NCI-H82 treated with DMSO at 0.1 percent for 48 hours (cell line): ENCODE data around the gene TMEM175.

Source experiments
- DNase-seq: peaks from one replicate; lab custom pipeline; 2025; ENCODE audit not compliant: unreplicated experiment; lab: John Stamatoyannopoulos, UW

TMEM175 gene

DNA sequence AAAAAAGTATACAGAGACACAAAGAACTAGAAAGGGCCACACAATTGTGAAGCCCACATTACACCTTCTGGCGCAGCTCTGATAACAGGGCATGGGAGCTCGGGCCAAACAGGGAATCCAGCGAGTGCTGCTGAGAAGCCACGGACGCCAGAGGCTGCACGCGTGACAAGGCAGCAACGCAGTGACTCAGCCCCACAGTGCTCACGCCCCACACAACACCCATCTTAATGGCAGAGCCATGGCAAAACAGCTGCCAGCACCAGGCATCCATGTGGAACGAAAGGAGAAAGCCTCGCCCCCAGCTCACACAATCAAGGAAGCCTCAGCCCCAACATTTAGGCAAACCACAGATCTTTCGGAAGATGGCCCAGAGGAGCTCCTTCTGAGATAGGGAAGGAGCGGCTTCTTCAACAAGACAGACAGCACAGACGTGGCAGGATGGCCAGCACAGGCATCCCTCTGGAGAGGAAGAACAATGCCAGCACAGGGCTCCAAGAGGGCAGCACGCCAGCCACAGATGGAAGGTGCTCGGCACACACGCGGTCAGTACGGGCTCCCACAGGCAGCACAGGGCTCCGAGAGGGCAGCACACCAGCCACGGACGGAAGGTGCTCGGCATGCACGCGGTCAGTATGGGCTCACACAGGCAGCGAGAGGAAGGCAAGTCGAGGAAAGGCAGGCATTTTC, 33.2 kb upstream of the TMEM175 start:
- no peak for DNase-seq

DNA sequence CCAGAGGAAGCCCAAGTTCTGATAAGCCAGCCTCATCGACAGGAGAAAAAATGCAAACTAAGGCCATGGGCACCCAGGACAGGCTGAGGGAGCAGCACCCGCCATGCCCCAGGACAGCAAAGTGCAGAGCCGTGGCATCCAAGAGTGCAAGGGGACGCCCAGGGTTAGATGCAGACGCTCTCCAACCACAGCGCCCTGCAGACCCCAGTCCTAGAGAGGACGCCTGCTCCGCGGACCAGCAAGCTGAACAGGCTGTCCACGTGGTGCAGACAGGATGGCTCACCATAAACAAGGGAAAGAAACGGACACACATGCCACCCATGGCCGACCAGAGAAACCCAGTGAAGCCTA, 32.7 kb upstream of the TMEM175 start:
- no peak for DNase-seq

DNA sequence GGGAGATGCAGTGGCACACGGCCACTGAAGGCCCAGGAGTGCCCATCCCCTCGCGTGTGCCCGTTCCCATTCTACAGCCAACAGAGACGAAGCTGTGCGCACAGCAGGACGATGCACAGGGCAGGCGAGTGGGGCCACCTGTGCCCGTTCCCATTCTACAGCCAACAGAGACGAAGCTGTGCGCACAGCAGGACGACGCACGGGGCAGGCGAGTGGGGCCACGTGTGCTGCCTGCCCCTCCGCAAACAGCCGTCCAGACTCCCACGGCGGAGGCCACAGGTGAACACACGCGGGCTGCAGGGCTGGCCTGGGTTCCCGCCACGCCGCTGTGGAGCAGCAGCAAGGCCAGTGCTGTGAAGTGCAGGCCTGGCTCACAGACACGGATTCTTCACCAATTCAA, 32.2 kb upstream of the TMEM175 start:
- DNase-seq: no peak

DNA sequence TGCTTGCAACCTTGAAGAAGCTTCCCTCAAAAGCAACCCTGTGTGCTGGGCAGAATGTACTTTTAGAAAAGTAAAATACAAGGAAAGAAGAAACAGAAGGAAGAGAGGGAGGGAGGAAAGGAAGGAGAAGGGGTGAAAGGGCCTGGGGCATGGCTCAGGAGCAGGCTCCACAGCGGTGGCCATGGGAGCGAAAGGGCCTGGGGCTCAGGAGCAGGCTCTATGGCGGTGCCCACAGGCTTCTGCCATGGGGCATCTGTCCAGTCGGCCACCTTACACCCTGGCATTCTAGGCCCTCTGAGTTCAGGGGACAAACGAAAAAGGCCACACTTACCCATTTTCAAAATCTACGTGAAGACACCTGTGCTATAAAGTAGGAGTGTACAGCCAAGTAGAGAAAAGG, 31.5 kb upstream of the TMEM175 start:
- no peak for DNase-seq

DNA sequence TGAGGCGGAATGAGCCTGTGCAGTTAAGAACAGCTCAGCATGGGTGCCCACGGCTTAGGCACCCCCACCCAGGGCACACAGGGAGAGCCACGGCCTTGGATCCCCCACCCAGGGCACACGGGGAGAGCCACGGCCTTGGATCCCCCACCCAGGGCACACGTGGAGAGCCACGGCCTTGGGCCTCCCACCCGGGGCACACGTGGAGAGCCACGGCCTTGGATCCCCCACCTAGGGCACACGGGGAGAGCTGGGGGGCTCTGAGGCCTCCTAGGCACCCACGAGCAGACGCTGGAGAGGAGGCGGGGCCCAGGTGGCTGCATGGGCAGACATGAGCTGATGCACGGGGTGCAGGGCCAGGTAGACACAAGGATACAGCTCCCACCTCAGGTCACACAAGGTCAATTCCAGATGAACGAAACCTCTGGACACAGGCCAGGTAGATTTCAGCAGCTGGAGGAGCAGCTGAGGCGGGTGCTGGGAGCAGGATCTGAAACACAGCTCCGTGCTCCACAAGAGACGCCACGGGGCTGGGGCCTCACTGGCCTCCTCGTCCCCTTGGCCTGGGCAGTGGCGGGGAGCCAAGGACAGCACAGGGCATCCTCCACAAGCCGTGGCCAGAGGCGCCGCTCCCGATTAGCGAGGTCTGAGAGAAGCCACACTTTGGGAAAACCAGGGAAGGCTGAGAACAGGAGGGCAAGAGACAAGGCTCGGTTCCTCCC, 30.9 kb upstream of the TMEM175 start:
- no peak for DNase-seq

DNA sequence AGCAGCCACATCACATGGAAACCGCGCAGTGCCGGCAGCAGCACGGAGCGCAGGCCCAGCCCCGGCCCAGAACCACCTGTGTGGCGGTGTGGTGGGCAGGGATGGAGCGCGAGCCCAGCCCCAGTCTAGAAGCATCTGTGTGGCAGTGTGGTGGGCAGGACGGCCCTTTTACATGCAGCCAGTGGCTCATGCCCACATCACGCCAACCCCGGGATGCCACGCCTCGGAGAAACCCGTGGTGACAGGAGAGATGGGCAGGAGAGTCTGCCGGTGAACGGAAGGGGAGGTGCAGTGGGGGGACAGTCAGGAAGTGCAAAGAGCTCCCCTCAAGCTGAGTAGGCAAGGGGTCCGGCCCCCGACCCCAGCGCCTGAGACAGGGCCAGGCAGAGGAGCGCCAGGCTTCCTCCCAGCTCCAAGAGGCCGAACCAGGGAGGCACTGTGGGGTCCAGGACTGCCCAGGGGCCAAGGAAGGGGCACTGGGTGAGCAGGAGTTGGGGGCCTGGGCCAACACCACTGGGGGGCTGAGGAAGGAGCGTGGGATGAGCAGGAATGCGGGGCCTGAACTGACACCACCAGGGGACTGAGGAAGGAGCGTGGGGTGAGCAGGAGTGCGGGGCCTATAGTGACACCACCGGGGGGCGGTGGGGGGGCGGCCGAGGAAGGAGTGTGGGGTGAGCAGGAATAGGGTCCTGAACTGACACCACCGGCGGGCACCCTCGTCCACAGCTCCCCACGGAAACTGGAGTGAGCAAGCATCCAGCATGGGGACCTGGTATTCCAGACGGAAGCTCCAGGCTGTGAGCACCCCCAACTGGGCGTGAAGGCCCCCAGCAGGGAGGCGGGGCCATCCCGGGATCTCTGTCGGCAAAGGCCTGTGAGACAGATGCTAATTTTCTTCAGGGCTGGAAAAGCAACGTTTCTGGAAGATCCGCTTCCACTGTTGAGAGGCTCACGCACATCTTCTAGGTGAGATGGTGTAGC, 28.9 kb upstream of the TMEM175 start:
- no peak for DNase-seq

DNA sequence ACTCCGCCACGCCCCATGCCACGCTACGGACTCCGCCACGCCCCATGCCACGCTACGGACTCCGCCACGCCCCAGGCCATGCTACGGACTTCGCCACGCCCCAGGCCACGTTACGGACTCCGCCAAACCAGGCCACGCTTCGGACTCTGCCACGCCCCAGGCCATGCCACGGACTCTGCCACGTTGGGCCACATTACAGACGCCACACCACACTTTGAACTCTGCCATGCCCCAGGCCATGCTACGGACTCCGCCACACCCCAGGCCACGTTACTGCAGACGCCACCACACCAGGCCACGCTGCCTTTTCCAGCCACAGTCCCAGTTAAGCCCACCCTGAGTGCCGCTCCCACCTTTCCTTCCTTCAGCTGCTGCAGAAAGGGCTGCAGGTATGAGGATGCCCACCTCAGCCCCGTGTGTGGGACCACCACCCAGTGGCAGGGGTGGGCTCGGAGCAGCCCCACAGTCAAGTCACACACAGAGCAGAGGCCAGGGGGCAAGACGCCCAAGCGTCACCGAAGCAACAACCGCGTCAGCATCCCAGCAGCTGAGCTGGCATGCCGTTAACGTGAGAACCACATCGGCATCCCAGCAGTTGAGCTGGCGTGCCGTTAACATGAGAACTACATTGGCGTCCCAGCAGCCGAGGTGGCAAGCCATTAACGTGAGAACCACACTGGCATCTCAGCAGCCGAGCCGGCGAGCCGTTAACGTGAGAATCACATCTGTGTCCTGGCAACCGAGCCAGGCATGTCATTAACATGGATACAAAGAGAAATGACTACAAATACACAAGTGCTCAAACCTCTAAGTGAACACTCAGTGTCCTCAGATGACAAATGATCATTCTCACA, 26.5 kb upstream of the TMEM175 start:
- DNase-seq: no peak

DNA sequence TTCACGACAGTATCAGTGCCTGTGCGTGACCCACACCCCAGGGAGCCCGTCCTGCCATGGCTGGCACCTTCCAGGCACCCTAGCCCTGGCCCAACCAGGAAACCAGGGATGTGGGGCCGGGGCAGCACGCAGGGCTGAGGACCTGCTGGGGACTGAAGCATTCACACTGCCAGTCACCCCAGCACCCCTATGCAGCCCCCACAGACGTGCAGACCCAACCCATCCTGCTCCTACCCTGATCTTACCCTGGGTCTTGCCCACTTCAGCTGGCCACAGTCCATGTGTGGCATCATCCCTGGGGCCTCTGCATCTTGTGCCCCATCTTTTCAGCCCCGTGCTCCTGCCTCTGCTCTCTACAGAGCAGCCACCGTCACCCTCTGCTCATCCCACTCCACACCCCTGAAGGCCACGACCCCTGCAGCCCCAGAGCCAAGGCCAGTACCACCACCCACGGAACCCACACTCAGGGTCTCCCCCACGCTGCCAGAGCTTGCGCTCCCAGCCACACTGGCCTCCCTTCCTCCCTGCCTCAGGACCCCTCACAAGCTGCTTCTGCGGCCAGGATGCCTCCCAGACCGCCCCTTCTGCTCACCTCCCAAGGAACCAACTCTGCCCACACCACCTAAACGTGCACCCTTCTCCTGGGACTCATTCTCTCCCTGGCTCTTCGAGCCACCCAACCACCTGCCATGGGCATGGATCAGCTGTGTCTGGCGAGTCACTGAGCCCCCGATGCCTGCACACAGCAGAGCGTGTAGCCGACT, 25.7 kb upstream of the TMEM175 start:
- DNase-seq: no peak

DNA sequence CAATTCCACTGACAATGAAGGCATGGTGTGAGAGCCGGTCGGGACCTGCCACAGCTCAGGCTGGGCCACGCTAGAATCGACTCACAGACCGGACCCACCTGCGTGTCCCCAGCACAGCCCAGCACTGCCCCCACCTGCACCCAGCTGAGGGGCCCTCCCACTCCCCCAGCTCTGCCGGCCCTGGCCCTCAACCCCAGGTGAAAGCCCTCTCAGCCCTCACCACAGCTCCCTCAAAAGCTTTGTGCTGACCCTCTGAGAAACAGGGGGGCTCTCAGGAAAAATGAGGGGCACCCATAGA, 25.2 kb upstream of the TMEM175 start:
- no peak for DNase-seq

DNA sequence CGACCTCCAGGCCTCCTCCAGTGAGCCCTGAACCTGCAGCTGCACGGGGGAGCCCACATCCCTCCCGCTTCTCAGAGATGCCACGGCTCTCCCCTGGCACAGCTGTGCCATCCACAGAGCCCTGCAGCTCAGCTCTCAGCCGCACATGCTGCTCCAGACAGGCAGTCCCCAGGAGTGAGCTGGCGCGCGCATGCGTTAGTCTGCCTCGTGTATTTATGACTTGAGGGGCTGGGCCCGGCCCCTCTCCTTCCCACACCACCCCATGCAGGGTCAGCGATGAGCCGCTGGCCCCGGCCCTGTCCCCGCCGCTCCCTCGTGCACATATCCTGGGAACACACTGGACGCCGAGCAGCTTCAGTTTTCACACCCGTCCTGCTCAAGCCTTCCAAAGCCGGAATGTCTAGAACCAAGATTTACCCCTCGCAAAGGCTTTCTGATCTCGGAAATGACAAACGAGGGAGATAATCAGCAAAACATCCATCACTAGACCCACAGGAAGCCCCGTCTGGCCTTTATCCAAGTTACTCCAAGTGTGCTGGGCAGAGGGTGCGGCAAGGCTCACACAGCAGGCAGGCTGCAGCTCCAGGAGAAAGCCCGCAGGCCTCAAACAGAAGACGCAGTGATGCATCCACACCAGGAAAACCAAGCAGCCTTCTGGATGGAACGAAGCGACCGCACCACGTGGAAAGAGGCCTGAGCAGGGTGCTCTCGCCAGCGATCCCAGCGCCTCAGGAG, 24.4 kb upstream of the TMEM175 start:
- DNase-seq: no peak

DNA sequence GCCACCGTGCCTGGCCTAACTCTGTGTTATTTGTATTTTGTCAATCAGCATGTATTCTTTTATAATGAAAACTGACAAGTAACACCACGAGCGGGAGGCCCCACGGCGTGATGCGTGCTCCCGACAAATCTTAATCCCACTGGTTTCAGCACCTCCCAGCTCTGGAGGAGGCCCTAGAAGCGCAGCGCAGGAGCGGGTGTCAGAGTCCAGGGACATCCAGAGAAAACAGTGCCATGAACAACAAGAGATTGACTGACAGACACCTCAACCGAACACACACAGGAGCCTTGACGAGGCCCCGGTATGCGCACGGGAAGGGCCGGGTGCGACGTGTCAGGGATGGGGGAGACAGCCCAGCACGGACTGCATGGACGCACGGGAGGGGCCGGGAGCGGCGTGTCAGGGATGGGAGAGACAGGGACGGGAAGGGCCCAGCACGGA, 23.1 kb upstream of the TMEM175 start:
- no peak for DNase-seq

DNA sequence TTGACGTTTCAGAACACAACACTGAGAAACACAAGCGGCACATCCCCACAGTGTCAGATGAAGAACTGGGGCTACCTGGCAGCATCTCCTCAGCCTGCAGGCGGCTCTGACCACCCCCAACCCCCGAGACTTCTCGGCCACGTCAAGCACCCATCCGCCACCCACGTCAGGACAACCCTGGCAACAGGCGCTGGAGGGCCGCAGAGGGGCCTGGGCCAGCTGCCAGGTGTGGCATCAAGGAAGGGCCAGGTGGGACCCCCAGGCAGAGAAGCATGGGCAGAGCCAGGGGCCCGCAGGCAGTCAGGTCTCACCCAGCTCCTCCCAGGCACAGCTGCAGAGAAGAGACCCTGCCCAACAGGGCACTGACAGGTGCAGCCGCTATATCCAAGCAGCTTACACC, 22.4 kb upstream of the TMEM175 start:
- no peak for DNase-seq

DNA sequence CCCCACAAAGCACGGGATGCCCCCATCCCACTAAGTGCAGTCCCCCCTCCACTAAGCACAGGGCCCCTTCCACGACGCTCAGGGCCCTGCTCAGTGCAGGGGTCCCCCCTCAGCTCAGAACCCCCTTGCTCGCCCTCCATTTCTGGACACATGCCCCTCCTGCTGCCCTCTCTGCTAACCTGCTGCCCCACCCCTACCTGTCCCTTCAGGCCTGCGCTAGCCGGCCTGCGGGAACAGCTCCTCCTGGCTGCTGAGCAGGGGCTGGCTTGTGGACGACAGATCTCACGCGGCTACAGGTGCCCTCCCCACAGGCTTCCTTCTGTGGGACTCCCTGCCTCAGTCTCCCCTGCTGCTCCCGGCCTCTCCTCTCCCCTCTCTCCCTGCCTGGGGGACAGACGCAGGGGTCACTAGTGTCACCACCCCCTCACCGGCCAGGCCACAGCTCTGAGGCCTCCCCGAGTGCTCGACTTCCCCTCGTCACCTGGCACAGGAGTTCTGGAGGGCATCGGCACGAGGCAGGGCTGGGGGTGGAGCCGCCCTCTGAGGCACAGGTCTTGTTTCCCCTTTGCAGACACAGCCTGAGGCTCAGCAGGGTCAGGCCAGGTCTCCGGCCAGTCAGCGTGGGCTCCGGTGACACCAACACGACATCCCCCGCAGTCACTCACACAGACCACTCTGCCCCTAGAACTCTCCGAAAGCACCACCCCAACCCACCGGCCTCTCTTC, 21.7 kb upstream of the TMEM175 start:
- no peak for DNase-seq

DNA sequence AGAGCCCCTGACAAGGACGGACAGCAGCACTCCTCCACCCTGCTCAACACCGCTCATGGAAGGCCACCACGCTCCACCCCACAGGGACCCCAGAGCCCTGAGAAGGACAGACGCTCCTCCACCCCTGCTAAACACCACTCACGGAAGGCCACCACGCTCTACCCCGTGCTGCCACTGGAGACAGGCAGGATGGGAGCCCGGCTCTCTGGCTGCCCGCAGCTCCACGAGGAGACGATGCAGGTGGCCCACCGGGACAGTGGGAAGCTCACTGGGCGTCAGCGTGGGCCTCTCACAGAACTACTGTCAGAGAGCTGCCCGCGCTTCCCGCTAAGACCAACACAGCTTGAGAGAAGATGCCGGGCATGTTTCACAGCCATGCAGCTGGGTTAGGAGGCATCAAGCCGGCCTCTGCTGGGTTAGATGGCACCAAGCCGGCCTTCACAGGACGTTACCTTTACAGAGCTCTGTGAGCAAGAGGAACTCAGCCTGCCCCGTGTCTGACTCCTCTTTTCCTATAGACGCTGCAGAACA, 21.0 kb upstream of the TMEM175 start:
- DNase-seq: no peak

DNA sequence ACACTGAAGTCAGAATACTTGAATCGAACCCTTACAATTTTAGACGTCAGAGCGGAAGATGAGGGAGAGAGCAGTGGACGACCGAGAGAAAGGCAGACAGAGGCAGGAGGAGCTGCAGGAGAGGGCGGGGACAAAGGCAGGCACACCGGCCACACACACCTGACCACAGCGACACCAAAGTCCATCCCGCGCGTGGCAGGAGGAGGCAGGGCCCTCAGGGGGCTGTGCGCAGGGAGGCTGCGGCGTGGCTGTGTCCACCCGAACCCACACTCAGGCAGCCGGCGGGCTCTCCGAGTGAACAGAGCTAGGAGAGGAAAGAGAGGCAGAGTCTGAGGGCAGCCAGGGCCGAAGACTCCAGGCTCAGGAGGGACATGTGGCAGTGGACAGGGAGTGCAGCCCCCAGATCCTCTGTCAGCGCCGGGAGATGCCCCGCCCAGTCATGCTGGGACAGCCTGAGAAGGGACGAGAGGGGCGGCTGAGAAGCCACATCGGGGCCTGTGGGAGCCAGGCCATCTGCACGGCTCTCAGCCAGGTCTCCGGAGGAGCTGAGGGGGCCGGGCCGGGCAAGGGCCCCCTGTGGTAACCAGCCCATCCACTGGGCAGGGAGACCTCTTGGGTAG, 20.3 kb upstream of the TMEM175 start:
- no peak for DNase-seq

DNA sequence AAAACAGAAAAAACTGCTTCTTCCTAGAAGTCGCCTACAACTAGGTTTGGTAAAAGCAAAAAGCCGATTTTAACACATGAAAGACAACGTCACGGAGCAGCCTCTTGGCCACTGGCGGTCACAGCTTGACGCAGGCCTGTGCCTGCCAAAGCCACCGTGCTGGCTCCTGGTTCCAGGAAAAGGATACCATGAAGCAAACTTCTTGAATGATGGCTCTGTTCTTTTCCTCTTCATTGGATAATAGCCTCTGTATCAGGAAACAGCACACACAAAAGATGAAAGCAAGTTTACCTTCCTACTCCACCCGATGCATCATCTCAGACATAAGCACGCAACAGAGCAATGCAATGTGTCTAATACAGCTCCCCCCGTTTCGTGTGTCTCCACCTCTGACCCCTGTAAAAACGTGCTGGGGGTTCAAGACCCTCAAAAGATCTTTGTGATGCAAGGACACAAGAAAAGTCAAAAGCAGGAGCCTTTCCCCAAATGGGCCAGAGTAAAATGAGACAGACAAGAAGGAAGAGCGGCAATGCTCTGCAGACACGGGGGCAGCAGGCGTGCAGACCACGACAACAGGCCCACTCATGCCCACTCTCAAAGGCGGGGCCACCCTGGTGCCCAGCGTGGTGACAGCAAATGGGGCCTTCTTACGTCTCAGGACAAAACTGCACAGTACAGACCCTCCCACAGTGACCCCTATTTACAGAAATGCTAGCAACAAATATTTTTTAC, 19.5 kb upstream of the TMEM175 start:
- DNase-seq: no peak

DNA sequence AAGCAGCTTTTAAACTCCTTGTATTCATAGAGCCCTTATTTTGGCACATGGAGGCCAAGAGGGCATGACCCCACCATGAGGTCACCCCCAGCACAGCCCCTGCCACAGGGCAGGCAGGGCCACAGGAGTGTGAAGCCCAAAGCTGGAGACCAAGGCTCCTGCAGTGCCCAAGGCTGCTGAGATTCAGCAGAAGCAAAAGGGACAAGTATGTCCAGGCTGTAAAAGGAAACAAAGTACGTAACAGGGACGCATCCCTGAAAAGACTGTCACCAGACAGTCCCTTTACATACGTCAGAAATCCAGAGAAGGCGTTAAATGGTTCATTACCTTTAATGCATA, 19.0 kb upstream of the TMEM175 start:
- DNase-seq: no peak

DNA sequence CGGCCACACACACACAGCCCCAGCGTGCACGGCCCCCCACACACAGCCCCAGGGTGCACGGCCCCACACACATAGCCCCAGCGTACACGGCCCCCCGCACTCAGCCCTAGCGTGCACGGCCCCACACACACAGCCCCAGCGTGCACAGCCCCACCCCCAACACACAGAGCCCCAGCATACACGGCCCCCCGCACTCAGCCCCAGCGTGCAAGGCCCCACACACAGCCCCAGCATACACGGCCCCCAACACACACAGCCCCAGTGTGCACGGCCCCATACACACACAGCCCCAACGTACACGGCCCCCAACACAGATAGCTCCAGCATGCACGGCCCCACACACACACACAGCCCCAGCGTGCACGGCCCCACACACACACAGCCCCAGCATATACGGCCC, 17.7 kb upstream of the TMEM175 start:
- DNase-seq: no peak
